ENCODE results near the gene NDUFS1. TPM values are rescaled to one million over a fixed set of nuclear protein-coding genes. Genes with fewer than 3 reads are reported as not detected.

The NDUFS1 gene
- total RNA-seq, 1 donor from 2014 or later = 77.6 TPM

DNA sequence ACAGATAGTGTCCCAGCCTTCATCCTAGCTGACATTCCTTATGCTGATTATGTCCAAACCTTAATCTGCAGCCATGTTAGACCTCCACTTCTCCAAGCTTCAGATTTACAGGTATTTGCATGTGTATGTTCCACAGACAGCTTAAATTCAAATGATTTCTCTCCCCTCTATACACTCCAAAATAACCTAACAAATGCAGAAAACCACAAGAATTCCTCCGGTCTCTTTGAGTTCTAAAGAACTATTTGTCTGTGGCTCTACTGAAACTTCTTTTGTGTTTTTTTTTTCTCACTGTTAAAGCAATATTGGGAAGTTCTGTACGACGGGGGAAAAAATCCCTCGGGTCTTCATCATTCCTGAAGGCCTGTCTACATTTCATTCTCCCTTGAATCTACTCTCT lies 8.6 kb downstream of the NDUFS1 start:
- Mint-ChIP-seq H3K27ac (peak overlapping the region; percentile 5), H3K27me3 (no peaks in the 10 kb centered on the region), H3K4me1 (ENCODE audit: low read depth) (no peaks in the 10 kb centered on the region), H3K4me3 (ENCODE audit: low read depth) (no peak overlapping the region), H3K9me3 (ENCODE audit: low read depth) (no peaks in the 10 kb centered on the region), H3K36me3 (ENCODE audit: insufficient read depth) (peaks cover 14% of the 10 kb centered on the region)
- no peak for DNase-seq (ENCODE audit: low spot score, unreplicated experiment)
- no peak for TF ChIP-seq CTCF (IDR thresholded peaks at IDR 0.05; ENCODE audit: unreplicated experiment)

- no peaks in the 10 kb centered on the region for H3K9me3 Mint-ChIP-seq (ENCODE audit: low read depth)
- no peak for TF ChIP-seq CTCF (IDR thresholded peaks at IDR 0.05; ENCODE audit: unreplicated experiment)
- H3K27ac Mint-ChIP-seq = no peak overlapping the region
- H3K36me3 Mint-ChIP-seq (ENCODE audit: insufficient read depth) = peaks cover 14% of the 10 kb centered on the region
- H3K27me3 Mint-ChIP-seq = no peaks in the 10 kb centered on the region
- H3K4me1 Mint-ChIP-seq (ENCODE audit: low read depth) = no peaks in the 10 kb centered on the region
- no peak for DNase-seq (ENCODE audit: low spot score, unreplicated experiment)
- no peak overlapping the region for H3K4me3 Mint-ChIP-seq (ENCODE audit: low read depth)
Observed at GRCh38 chr2:206150168-206150567, 9.1 kb downstream of the NDUFS1 start.

GRCh38 chr2:206149330-206149729 lies 9.9 kb downstream of the NDUFS1 start:
- H3K4me1 Mint-ChIP-seq (ENCODE audit: low read depth) = no peaks in the 10 kb centered on the region
- no peak for DNase-seq (ENCODE audit: low spot score, unreplicated experiment)
- no peaks in the 10 kb centered on the region for H3K9me3 Mint-ChIP-seq (ENCODE audit: low read depth)
- TF ChIP-seq CTCF (IDR thresholded peaks at IDR 0.05; ENCODE audit: unreplicated experiment) = no peak
- H3K36me3 Mint-ChIP-seq (ENCODE audit: insufficient read depth) = peaks cover 16% of the 10 kb centered on the region
- no peak overlapping the region for H3K27ac Mint-ChIP-seq
- H3K27me3 Mint-ChIP-seq = no peaks in the 10 kb centered on the region
- no peak overlapping the region for H3K4me3 Mint-ChIP-seq (ENCODE audit: low read depth)

GRCh38 chr2:206145665-206146064 lies 13.6 kb downstream of the NDUFS1 start:
- Mint-ChIP-seq H3K4me1 (ENCODE audit: low read depth) (no peaks in the 10 kb centered on the region), H3K36me3 (ENCODE audit: insufficient read depth) (peaks cover 26% of the 10 kb centered on the region), H3K27ac (peak overlapping the region; percentile 22), H3K9me3 (ENCODE audit: low read depth) (no peaks in the 10 kb centered on the region), H3K27me3 (no peaks in the 10 kb centered on the region), H3K4me3 (ENCODE audit: low read depth) (no peak overlapping the region)
- DNase-seq (ENCODE audit: low spot score, unreplicated experiment) = no peak
- TF ChIP-seq CTCF (IDR thresholded peaks at IDR 0.05; ENCODE audit: unreplicated experiment) = no peak

GRCh38 chr2:206144383-206144782 lies 14.9 kb downstream of the NDUFS1 start:
- no peaks in the 10 kb centered on the region for H3K27me3 Mint-ChIP-seq
- H3K9me3 Mint-ChIP-seq (ENCODE audit: low read depth) = no peaks in the 10 kb centered on the region
- no peak for TF ChIP-seq CTCF (IDR thresholded peaks at IDR 0.05; ENCODE audit: unreplicated experiment)
- no peak for DNase-seq (ENCODE audit: low spot score, unreplicated experiment)
- H3K27ac Mint-ChIP-seq = no peak overlapping the region
- no peaks in the 10 kb centered on the region for H3K4me1 Mint-ChIP-seq (ENCODE audit: low read depth)
- peaks cover 26% of the 10 kb centered on the region for H3K36me3 Mint-ChIP-seq (ENCODE audit: insufficient read depth)
- H3K4me3 Mint-ChIP-seq (ENCODE audit: low read depth) = no peak overlapping the region
